Gastrocnemius medialis (tissue), 4 donors: ENCODE data around the gene NDRG3.

ENCODE experiments used
- POLR2A ChIP-seq, 2 donors: fragments of 450-650 bp; IDR thresholded peaks; one replicate each; pipeline ENCODE4 v1.6.1; 2017; ENCODE audit warnings: antibody characterized with exemption in 2 of 2, mild to moderate bottlenecking in 2 of 2, moderate library complexity in 2 of 2
- TF ChIP-seq, protein P1 (sequence below), 5 experiments: fragments of 450-650 bp in 3 of 5; fragments of 200-600 bp in 2 of 5; sonication (generic) in 2 of 5; IDR thresholded peaks in 4 of 5; conservative IDR thresholded peaks in 1 of 5; 1 replicate in 4 of 5; 2 replicates in 1 of 5; pipeline ENCODE4 v1.5.1; 2016 to 2019; ENCODE audit warnings: antibody characterized with exemption in 5 of 5, mild to moderate bottlenecking in 3 of 5, moderate library complexity in 3 of 5

GRCh38 chr20:36737183-36737499 lies 8.7 kb downstream of the NDRG3 start:
- TF ChIP-seq, protein P1, sequence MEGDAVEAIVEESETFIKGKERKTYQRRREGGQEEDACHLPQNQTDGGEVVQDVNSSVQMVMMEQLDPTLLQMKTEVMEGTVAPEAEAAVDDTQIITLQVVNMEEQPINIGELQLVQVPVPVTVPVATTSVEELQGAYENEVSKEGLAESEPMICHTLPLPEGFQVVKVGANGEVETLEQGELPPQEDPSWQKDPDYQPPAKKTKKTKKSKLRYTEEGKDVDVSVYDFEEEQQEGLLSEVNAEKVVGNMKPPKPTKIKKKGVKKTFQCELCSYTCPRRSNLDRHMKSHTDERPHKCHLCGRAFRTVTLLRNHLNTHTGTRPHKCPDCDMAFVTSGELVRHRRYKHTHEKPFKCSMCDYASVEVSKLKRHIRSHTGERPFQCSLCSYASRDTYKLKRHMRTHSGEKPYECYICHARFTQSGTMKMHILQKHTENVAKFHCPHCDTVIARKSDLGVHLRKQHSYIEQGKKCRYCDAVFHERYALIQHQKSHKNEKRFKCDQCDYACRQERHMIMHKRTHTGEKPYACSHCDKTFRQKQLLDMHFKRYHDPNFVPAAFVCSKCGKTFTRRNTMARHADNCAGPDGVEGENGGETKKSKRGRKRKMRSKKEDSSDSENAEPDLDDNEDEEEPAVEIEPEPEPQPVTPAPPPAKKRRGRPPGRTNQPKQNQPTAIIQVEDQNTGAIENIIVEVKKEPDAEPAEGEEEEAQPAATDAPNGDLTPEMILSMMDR (IDR thresholded peaks at IDR 0.05 in 4 of 5, conservative IDR thresholded peaks at IDR 0.05 in 1 of 5) = no peak
- TF ChIP-seq POLR2A (IDR thresholded peaks at IDR 0.05) = no peak
